Activated CD8-positive, alpha-beta memory T cell treated with anti-CD3 and anti-CD28 coated beads for 48 hours (primary cell): ENCODE measurements around the gene KLHL1.

Source experiments
- DNase-seq, 3 experiments: peaks; one replicate each; pipeline ENCODE4 v3.0.0-alpha.2; 2020; ENCODE audit warnings: low read depth in 2 of 3, low spot score in 2 of 3

KLHL1 gene

GRCh38 chr13:70016116-70016515, 92.1 kb downstream of the KLHL1 start:
- DNase-seq: no peak

- DNase-seq: no peak
These were observed 93.9 kb downstream of the KLHL1 start for GRCh38 chr13:70014337-70014736.

GRCh38 chr13:69999875-70000274, 108.4 kb downstream of the KLHL1 start:
- no peak for DNase-seq

- no peak for DNase-seq
These were observed 111.2 kb downstream of the KLHL1 start for GRCh38 chr13:69997061-69997460.

GRCh38 chr13:69980799-69981198, 127.5 kb downstream of the KLHL1 start:
- no peak for DNase-seq

GRCh38 chr13:69975496-69975895, 132.8 kb downstream of the KLHL1 start:
- DNase-seq: no peak

GRCh38 chr13:69970520-69970919, 137.7 kb downstream of the KLHL1 start:
- no peak for DNase-seq

- no peak for DNase-seq
These were observed 149.2 kb downstream of the KLHL1 start for GRCh38 chr13:69959046-69959445.

GRCh38 chr13:69956839-69957238, 151.4 kb downstream of the KLHL1 start:
- DNase-seq: no peak

GRCh38 chr13:69956349-69956748, 151.9 kb downstream of the KLHL1 start:
- no peak for DNase-seq

- DNase-seq: no peak
These were observed 153.0 kb downstream of the KLHL1 start for GRCh38 chr13:69955271-69955670.

GRCh38 chr13:69951412-69951811, 156.8 kb downstream of the KLHL1 start:
- no peak for DNase-seq

- no peak for DNase-seq
These were observed 158.1 kb downstream of the KLHL1 start for GRCh38 chr13:69950160-69950559.

- DNase-seq: no peak
These were observed 160.2 kb downstream of the KLHL1 start for GRCh38 chr13:69948016-69948415.

- no peak for DNase-seq
These were observed 160.7 kb downstream of the KLHL1 start for GRCh38 chr13:69947582-69947981.

GRCh38 chr13:69946511-69946910, 161.7 kb downstream of the KLHL1 start:
- DNase-seq: no peak

GRCh38 chr13:69935043-69935442, 173.2 kb downstream of the KLHL1 start:
- DNase-seq: no peak

GRCh38 chr13:69928262-69928661, 180.0 kb downstream of the KLHL1 start:
- DNase-seq: no peak

GRCh38 chr13:69921156-69921555, 187.1 kb downstream of the KLHL1 start:
- no peak for DNase-seq

- no peak for DNase-seq
These were observed 195.6 kb downstream of the KLHL1 start for GRCh38 chr13:69912630-69913029.

- DNase-seq: no peak
These were observed 197.5 kb downstream of the KLHL1 start for GRCh38 chr13:69910800-69911199.

- no peak for DNase-seq
These were observed 203.5 kb downstream of the KLHL1 start for GRCh38 chr13:69904784-69905183.

- no peak for DNase-seq
These were observed 205.2 kb downstream of the KLHL1 start for GRCh38 chr13:69903081-69903480.

GRCh38 chr13:69882451-69882850, 225.8 kb downstream of the KLHL1 start:
- no peak for DNase-seq
